GM18517 (cell line): ENCODE measurements around the gene SMPD3.

ENCODE experiments used
- ATAC-seq: cut with Tn5 transposase; IDR thresholded peaks from one replicate; pipeline ENCODE4 v1.9.1; 2021; ENCODE audit warnings: mild to moderate bottlenecking, moderate library complexity; ENCODE audit not compliant: unreplicated experiment

Gene SMPD3

GRCh38 chr16:68473358-68474070, 25.2 kb upstream of the SMPD3 start:
- ATAC-seq, result no peak

- no peak for ATAC-seq
Measured at GRCh38 chr16:68472581-68472980, 24.3 kb upstream of the SMPD3 start.

GRCh38 chr16:68470461-68471150, 22.3 kb upstream of the SMPD3 start:
- ATAC-seq, result peak; percentile 93

- peak; percentile 35 for ATAC-seq
Measured at GRCh38 chr16:68469796-68470460, 21.6 kb upstream of the SMPD3 start.

- ATAC-seq, result no peak
Measured at GRCh38 chr16:68468842-68469241, 20.5 kb upstream of the SMPD3 start.

- ATAC-seq, result no peak
Measured at GRCh38 chr16:68466174-68466573, 17.9 kb upstream of the SMPD3 start.

GRCh38 chr16:68463904-68464303, 15.6 kb upstream of the SMPD3 start:
- no peak for ATAC-seq

- ATAC-seq, result no peak
Measured at GRCh38 chr16:68460067-68460466, 11.8 kb upstream of the SMPD3 start.

- no peak for ATAC-seq
Measured at GRCh38 chr16:68459457-68459856, 11.1 kb upstream of the SMPD3 start.

- no peak for ATAC-seq
Measured at GRCh38 chr16:68458551-68458950, 10.2 kb upstream of the SMPD3 start.

- no peak for ATAC-seq
Measured at GRCh38 chr16:68458101-68458500, 9.8 kb upstream of the SMPD3 start.

- ATAC-seq, result no peak
Measured at GRCh38 chr16:68455631-68456030, 7.3 kb upstream of the SMPD3 start.

- ATAC-seq, result no peak
Measured at GRCh38 chr16:68454920-68455435, 6.7 kb upstream of the SMPD3 start.

GRCh38 chr16:68453816-68454215, 5.5 kb upstream of the SMPD3 start:
- no peak for ATAC-seq

GRCh38 chr16:68452176-68452575, 3.9 kb upstream of the SMPD3 start:
- ATAC-seq, result no peak

- ATAC-seq, result no peak
Measured at GRCh38 chr16:68451676-68452075, 3.4 kb upstream of the SMPD3 start.

GRCh38 chr16:68450741-68451255, 2.5 kb upstream of the SMPD3 start:
- ATAC-seq, result no peak

- ATAC-seq, result peak; percentile 20
Measured at GRCh38 chr16:68447653-68448359, 502 bp downstream of the SMPD3 start.

- no peak for ATAC-seq
Measured at GRCh38 chr16:68446681-68447652, 1.3 kb downstream of the SMPD3 start.

- no peak for ATAC-seq
Measured at GRCh38 chr16:68445458-68445857, 2.9 kb downstream of the SMPD3 start.
